Kasumi-1 (cell line): ENCODE data around the gene GMFB.

Source experiments
- DNase-seq, 2 experiments: peaks; one replicate each; lab custom pipeline; 2025; lab: John Stamatoyannopoulos, UW

Gene GMFB

GRCh38 chr14:54488646-54489317, at the start of gene GMFB:
GMFB (minus strand) TSS chr14:54488980; CDS start chr14:54488927, 53 bp downstream.
- DNase-seq, result peak; percentile 76 to 84

- no peak for DNase-seq
Measured at GRCh38 chr14:54538055-54538454, 49.3 kb upstream of the GMFB start.

- no peak for DNase-seq
Measured at GRCh38 chr14:54537651-54538050, 48.9 kb upstream of the GMFB start.

GRCh38 chr14:54535646-54536045, 46.9 kb upstream of the GMFB start:
- DNase-seq, result no peak

- DNase-seq, result no peak
Measured at GRCh38 chr14:54535126-54535525, 46.3 kb upstream of the GMFB start.

GRCh38 chr14:54533100-54533499, 44.3 kb upstream of the GMFB start:
- no peak for DNase-seq

- DNase-seq, result no peak
Measured at GRCh38 chr14:54532111-54533012, 43.6 kb upstream of the GMFB start.

GRCh38 chr14:54529811-54530210, 41.0 kb upstream of the GMFB start:
- DNase-seq, result no peak

- no peak for DNase-seq
Measured at GRCh38 chr14:54528973-54529372, 40.2 kb upstream of the GMFB start.

GRCh38 chr14:54524410-54524809, 35.6 kb upstream of the GMFB start:
- no peak for DNase-seq

- no peak for DNase-seq
Measured at GRCh38 chr14:54516709-54517108, 27.9 kb upstream of the GMFB start.

- no peak for DNase-seq
Measured at GRCh38 chr14:54515670-54516069, 26.9 kb upstream of the GMFB start.

- DNase-seq, result no peak
Measured at GRCh38 chr14:54512393-54512792, 23.6 kb upstream of the GMFB start.

- DNase-seq, result peak; percentile 95 to 96
Measured at GRCh38 chr14:54509546-54510501, 21.0 kb upstream of the GMFB start, which contains the start of gene CGRRF1. CGRRF1 (plus strand) TSS chr14:54509906; CDS start chr14:54509960, 54 bp downstream.

GRCh38 chr14:54503486-54503885, 14.7 kb upstream of the GMFB start:
- peak; percentile 22 to 30 for DNase-seq

- DNase-seq, result peak; percentile 44 to 58
Measured at GRCh38 chr14:54502602-54503001, 13.8 kb upstream of the GMFB start.

GRCh38 chr14:54501480-54501879, 12.7 kb upstream of the GMFB start:
- no peak for DNase-seq

GRCh38 chr14:54500744-54501143, 12.0 kb upstream of the GMFB start:
- peak; percentile 11 to 37 for DNase-seq

- no peak for DNase-seq
Measured at GRCh38 chr14:54498579-54498978, 9.8 kb upstream of the GMFB start.

- DNase-seq, result no peak
Measured at GRCh38 chr14:54498095-54498531, 9.3 kb upstream of the GMFB start.

- DNase-seq, result no peak
Measured at GRCh38 chr14:54497224-54497623, 8.4 kb upstream of the GMFB start.

GRCh38 chr14:54493293-54493692, 4.5 kb upstream of the GMFB start:
- no peak for DNase-seq
